ENCODE data around the gene MAST4. TPM values are rescaled to one million over a fixed set of nuclear protein-coding genes. Genes with fewer than 3 reads are reported as not detected.

The MAST4 gene
- total RNA-seq, 1 donor, result 23.2 TPM

DNA sequence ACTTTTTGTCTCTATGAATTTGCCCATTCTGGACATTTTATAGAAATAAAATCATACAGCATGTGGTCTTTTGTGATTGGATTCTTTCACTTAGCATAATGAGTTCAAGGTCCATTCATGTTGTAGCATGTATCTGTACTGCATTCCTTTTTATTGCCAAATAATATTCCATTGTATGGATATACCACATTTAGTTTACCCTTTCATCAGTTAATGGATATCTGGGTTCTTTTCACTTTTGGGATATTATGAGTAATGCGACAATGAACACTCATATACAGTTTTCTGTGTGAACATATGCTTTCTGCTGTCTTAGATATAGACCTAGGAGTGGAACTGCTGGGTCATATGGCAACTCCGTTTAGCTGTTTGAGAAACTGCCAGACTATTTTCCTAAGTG is 41.3 kb upstream of the MAST4 start:
- TF ChIP-seq CTCF (IDR thresholded peaks at IDR 0.05; ENCODE audit: insufficient read depth, low read length), result no peak
- H3K4me3 ChIP-seq (ENCODE audit: low read depth, low read length), result no peak overlapping the region
- DNase-seq (ENCODE audit: low read depth), result no peak

DNA sequence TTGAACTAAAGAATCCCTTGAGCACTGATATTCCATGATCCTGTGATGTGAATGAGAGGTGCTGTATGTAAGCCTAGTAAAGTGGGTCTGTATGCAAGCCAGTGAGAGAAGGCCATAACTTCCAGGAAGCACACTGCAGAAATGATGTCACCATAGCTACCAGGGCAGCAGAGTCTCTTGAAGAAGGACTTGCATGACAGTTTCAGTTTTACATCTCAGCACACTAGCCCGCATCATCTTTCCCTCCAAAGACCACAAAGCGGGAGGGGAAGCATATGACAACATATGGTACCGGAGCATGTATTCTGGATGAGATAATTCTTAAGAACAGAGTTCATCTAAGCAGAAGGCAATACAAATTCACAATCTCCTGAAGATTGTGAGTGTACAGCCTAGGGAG is 37.6 kb upstream of the MAST4 start:
- H3K4me3 ChIP-seq (ENCODE audit: low read depth, low read length), result no peak overlapping the region
- DNase-seq (ENCODE audit: low read depth), result no peak
- TF ChIP-seq CTCF (IDR thresholded peaks at IDR 0.05; ENCODE audit: insufficient read depth, low read length), result no peak

GRCh38 chr5:66560371-66560770 is 35.8 kb upstream of the MAST4 start:
- no peak for DNase-seq (ENCODE audit: low read depth)
- H3K4me3 ChIP-seq (ENCODE audit: low read depth, low read length), result no peak overlapping the region
- no peak for TF ChIP-seq CTCF (IDR thresholded peaks at IDR 0.05; ENCODE audit: insufficient read depth, low read length)

- H3K4me3 ChIP-seq (ENCODE audit: low read depth, low read length), result no peak overlapping the region
- no peak for TF ChIP-seq CTCF (IDR thresholded peaks at IDR 0.05; ENCODE audit: insufficient read depth, low read length)
- DNase-seq (ENCODE audit: low read depth), result no peak
Measured at GRCh38 chr5:66561256-66561990, 34.8 kb upstream of the MAST4 start.

GRCh38 chr5:66565878-66566277 is 30.3 kb upstream of the MAST4 start:
- DNase-seq (ENCODE audit: low read depth), result no peak
- no peak for TF ChIP-seq CTCF (IDR thresholded peaks at IDR 0.05; ENCODE audit: insufficient read depth, low read length)
- no peak overlapping the region for H3K4me3 ChIP-seq (ENCODE audit: low read depth, low read length)

DNA sequence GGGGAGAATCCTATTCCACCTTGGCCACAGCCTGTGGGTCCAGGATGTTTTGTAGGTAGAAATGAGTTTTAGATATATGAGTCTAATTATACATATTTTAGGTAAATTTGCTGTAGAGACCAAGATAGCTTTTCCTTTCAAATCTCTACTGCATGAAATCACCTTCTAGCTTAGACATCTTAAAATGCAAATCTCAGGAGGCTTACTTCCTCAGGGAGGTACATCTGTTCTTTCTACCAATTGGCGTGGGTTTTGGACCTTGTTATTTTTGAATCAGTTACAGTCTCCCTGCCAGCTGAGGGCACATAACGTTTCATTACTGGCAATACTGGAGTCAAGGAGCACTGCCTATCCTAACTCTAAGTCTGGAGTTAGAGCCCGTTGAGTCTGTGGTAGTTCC is 28.7 kb upstream of the MAST4 start:
- no peak for DNase-seq (ENCODE audit: low read depth)
- no peak overlapping the region for H3K4me3 ChIP-seq (ENCODE audit: low read depth, low read length)
- TF ChIP-seq CTCF (IDR thresholded peaks at IDR 0.05; ENCODE audit: insufficient read depth, low read length), result no peak

DNA sequence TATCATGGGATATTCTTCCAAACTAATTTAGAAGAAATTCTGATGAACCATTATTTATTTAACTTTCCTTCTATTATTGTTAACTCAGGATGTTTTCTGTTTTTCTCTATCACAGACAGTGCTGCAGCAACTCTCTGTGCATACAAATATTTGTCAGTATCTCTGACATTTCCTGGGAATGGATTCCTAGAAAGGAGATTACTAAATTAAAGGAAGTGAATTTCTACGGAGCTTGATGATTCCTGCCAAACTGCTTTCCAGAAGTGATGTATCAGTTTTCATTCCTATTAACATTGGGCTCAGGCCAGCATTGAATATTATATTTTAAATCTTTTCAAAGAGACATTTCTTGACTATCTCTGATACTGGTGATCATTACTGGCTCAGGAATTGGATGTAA is 26.0 kb upstream of the MAST4 start:
- no peak for DNase-seq (ENCODE audit: low read depth)
- H3K4me3 ChIP-seq (ENCODE audit: low read depth, low read length), result no peak overlapping the region
- TF ChIP-seq CTCF (IDR thresholded peaks at IDR 0.05; ENCODE audit: insufficient read depth, low read length), result no peak

All from fibroblast of the aortic adventitia (primary cell).